HepG2 (cell line): Measurements from ENCODE around the gene ZNF526.

Source experiments
- EP300 ChIP-seq, 3 experiments: sonication (generic) in 1 of 3; formaldehyde crosslinking in 1 of 3; IDR thresholded peaks; 2 replicates each; pipeline versions ENCODE4 v1.5.1 to v1.6.1; 2011 to 2020; ENCODE audit warnings: low read depth in 2 of 3, low read length in 2 of 3, borderline replicate concordance in 1 of 3, improper control_type of control experiment in 1 of 3, mild to moderate bottlenecking in 1 of 3, missing genetic modification reagents in 1 of 3, moderate library complexity in 1 of 3
- FIP1L1 ChIP-seq: fragments of 200-400 bp; formaldehyde crosslinking; IDR thresholded peaks from 2 replicates; pipeline ENCODE4 v1.6.1; 2018; ENCODE audit warnings: low read depth, mild to moderate bottlenecking, low read length, moderate library complexity, borderline replicate concordance; ENCODE audit not compliant: insufficient read depth
- GTF2F1 ChIP-seq: fragments of 150-350 bp; IDR thresholded peaks from 2 replicates; pipeline ENCODE4 v1.6.1; 2014; ENCODE audit warnings: low read length
- HDAC2 ChIP-seq: sonication (generic); formaldehyde crosslinking; IDR thresholded peaks from 2 replicates; pipeline ENCODE4 v1.4.0; 2020; ENCODE audit warnings: missing genetic modification reagents
- KDM6A ChIP-seq: IDR thresholded peaks from 2 replicates; pipeline ENCODE4 v1.6.1; 2016; ENCODE audit warnings: low read depth
- POLR2A ChIP-seq, 2 experiments: IDR thresholded peaks; 2 replicates each; pipeline ENCODE4 v1.6.1; 2011; ENCODE audit warnings: low read depth in 2 of 2, low read length in 2 of 2, mild to moderate bottlenecking in 1 of 2, moderate library complexity in 1 of 2; ENCODE audit not compliant: insufficient read depth in 1 of 2
- RXRA ChIP-seq: sonication (generic); formaldehyde crosslinking; IDR thresholded peaks from 2 replicates; pipeline ENCODE4 v1.5.1; 2020; ENCODE audit warnings: missing genetic modification reagents
- SIN3A ChIP-seq: IDR thresholded peaks from 2 replicates; pipeline ENCODE4 v1.6.1; 2011; ENCODE audit warnings: low read depth, mild to moderate bottlenecking, control low read depth, low read length, borderline replicate concordance
- TSC22D2 ChIP-seq: sonication (generic); formaldehyde crosslinking; IDR thresholded peaks from 2 replicates; pipeline ENCODE4 v1.5.1; 2020; ENCODE audit warnings: missing genetic modification reagents, mild to moderate bottlenecking, borderline replicate concordance
- YY1 ChIP-seq: IDR thresholded peaks from 2 replicates; pipeline ENCODE4 v1.6.1; 2011; ENCODE audit warnings: low read length, low read depth, moderate library complexity, mild to moderate bottlenecking; ENCODE audit not compliant: insufficient read depth, insufficient replicate concordance
- ZNF263 ChIP-seq: sonication (generic); formaldehyde crosslinking; IDR thresholded peaks from 2 replicates; pipeline ENCODE4 v1.4.0; 2020; ENCODE audit warnings: missing genetic modification reagents
- TF ChIP-seq, protein P1 (sequence below): sonication (generic); formaldehyde crosslinking; IDR thresholded peaks from 2 replicates; pipeline ENCODE4 v1.5.0; 2020; ENCODE audit warnings: mild to moderate bottlenecking, missing genetic modification reagents, moderate library complexity

DNA sequence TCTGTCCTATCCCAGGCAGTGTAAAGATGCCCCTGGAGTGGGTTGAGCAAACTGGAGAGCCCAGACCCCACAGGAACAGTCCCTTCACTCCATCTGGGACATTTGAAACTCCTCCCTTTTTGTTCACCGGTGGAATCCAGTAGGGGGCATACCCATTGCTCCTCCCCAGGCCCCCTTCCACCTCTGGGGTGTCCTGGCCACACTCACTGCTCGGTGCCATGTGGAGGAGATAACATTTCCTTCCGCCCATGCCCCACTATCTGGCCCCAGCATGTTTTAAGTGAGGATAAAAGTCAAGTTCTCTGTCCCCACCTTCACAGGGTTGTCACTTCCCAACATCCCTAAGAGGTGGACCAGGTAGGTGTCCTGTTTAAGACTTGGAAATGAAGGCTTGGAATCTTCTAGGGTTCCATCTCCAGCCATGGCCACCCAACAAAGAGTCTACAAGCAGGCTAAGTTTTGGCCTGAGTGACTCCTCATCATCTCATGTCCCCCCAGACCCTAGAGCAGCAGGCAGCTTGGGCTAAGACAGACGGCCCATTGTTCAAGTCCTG, 9.3 kb downstream of the ZNF526 start:
- TF ChIP-seq GTF2F1 (no peak), TSC22D2 (CRISPR knock-in tag) (no peak), POLR2A (IDR thresholded peaks at IDR 0.05; ENCODE audit: insufficient read depth in 1 of 2, low read depth in 2 of 2, low read length in 2 of 2) (no peak), FIP1L1 (no peak), YY1 (no peak), ZNF263 (no peak), EP300 (IDR thresholded peaks at IDR 0.05; ENCODE audit: low read depth in 2 of 2, low read length in 2 of 2) (no peak), EP300 (CRISPR knock-in tag; IDR thresholded peaks at IDR 0.05; ENCODE audit: borderline replicate concordance) (no peak), RXRA (CRISPR knock-in tag) (no peak), HDAC2 (CRISPR knock-in tag) (no peak), KDM6A (CRISPR knock-in tag) (no peak), SIN3A (no peak)
- TF ChIP-seq, protein P1, sequence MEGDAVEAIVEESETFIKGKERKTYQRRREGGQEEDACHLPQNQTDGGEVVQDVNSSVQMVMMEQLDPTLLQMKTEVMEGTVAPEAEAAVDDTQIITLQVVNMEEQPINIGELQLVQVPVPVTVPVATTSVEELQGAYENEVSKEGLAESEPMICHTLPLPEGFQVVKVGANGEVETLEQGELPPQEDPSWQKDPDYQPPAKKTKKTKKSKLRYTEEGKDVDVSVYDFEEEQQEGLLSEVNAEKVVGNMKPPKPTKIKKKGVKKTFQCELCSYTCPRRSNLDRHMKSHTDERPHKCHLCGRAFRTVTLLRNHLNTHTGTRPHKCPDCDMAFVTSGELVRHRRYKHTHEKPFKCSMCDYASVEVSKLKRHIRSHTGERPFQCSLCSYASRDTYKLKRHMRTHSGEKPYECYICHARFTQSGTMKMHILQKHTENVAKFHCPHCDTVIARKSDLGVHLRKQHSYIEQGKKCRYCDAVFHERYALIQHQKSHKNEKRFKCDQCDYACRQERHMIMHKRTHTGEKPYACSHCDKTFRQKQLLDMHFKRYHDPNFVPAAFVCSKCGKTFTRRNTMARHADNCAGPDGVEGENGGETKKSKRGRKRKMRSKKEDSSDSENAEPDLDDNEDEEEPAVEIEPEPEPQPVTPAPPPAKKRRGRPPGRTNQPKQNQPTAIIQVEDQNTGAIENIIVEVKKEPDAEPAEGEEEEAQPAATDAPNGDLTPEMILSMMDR (CRISPR knock-in tag), result no peak
